Common myeloid progenitor, CD34-positive (primary cell): ENCODE measurements around the gene IMMP2L.
A peak's percentile ranks its signal among the peaks of the same experiment; 100 is the strongest.
"Not testable (repeated sequence)": the region's sequence is repeated elsewhere in the genome, so short reads cannot be mapped to it uniquely, and the experiment has no call there.

ENCODE experiments used
- CTCF ChIA-PET: fragments of 350-600 bp; sonication (Branson Sonifier 250); formaldehyde crosslinking; loops from one replicate; lab custom pipeline; 2021; ENCODE audit warnings: antibody characterized with exemption; lab: Charles Lee
- POLR2A ChIA-PET: fragments of 350-600 bp; sonication (Branson Sonifier 250); formaldehyde crosslinking; loops from one replicate; lab custom pipeline; 2021; ENCODE audit warnings: antibody characterized with exemption; lab: Charles Lee
- DNase-seq, 3 donors: peaks; one replicate each; pipeline versions ENCODE4 v3.0.0 to v3.0.0-alpha.2; 2013
- H3K27ac ChIP-seq, 2 experiments: 1 replicate in 1 of 2; 2 replicates in 1 of 2; pipeline ENCODE4 v1.7.0; 2013; ENCODE audit warnings: inconsistent platforms in 2 of 2, low read length in 2 of 2, mild to moderate bottlenecking in 2 of 2, low read depth in 1 of 2, moderate library complexity in 1 of 2; ENCODE audit not compliant: severe bottlenecking in 2 of 2, insufficient read depth in 1 of 2, poor library complexity in 1 of 2
- H3K27me3 ChIP-seq, 5 experiments: replicated peaks in 2 of 5; 1 replicate in 3 of 5; 2 replicates in 2 of 5; pipeline versions ENCODE4 v1.6.1 to v1.7.0; 2013; ENCODE audit warnings: low read length in 4 of 5, mild to moderate bottlenecking in 2 of 5, moderate library complexity in 2 of 5, inconsistent platforms in 1 of 5; ENCODE audit not compliant: insufficient read depth in 5 of 5, control insufficient read depth in 4 of 5
- H3K36me3 ChIP-seq, 4 experiments: 1 replicate in 2 of 4; 2 replicates in 2 of 4; pipeline versions ENCODE4 v1.6.1 to v1.7.0; 2013; ENCODE audit warnings: low read length in 3 of 4, control low read depth in 1 of 4, mild to moderate bottlenecking in 1 of 4; ENCODE audit not compliant: control insufficient read depth in 4 of 4, insufficient read depth in 4 of 4
- H3K4me1 ChIP-seq, 4 experiments: 1 replicate in 3 of 4; 2 replicates in 1 of 4; pipeline versions ENCODE4 v1.6.1 to v1.7.1; 2013; ENCODE audit warnings: low read length in 3 of 4, mild to moderate bottlenecking in 3 of 4, control low read depth in 1 of 4, inconsistent platforms in 1 of 4, moderate library complexity in 1 of 4; ENCODE audit not compliant: control insufficient read depth in 4 of 4, insufficient read depth in 4 of 4; ENCODE audit errors: control extremely low read depth in 1 of 4
- H3K4me3 ChIP-seq, 7 experiments: 1 replicate in 4 of 7; 2 replicates in 3 of 7; pipeline versions ENCODE4 v1.5.1 to v1.7.0; 2013; ENCODE audit warnings: mild to moderate bottlenecking in 7 of 7, low read length in 6 of 7, moderate library complexity in 6 of 7, inconsistent platforms in 2 of 7, low read depth in 2 of 7, control low read depth in 1 of 7; ENCODE audit not compliant: insufficient read depth in 4 of 7, control insufficient read depth in 1 of 7; ENCODE audit errors: extremely low read depth in 1 of 7
- H3K9me3 ChIP-seq, 5 experiments: 1 replicate in 4 of 5; 2 replicates in 1 of 5; pipeline versions ENCODE4 v1.6.1 to v1.7.1; 2013; ENCODE audit warnings: low read length in 4 of 5, mild to moderate bottlenecking in 2 of 5, inconsistent platforms in 1 of 5, low read depth in 1 of 5, moderate library complexity in 1 of 5; ENCODE audit not compliant: control insufficient read depth in 4 of 5, insufficient read depth in 2 of 5; ENCODE audit errors: control extremely low read depth in 1 of 5
- WGBS: methylation state at CpG from one replicate; pipeline ENCODE4 v1.1.5; 2013; ENCODE audit not compliant: insufficient coverage; 5-methylcytosine and 5-hydroxymethylcytosine counted together

Gene IMMP2L

GRCh38 chr7:111274857-111275256 is 287.4 kb downstream of the IMMP2L start:
- H3K36me3 ChIP-seq: no peaks in the 10 kb centered on the region
- ChIA-PET POLR2A (no interaction called here), CTCF (no interaction called here)
- no peak for DNase-seq
- H3K9me3 ChIP-seq: peaks cover 0 to 3% (median 0%) of the 10 kb centered on the region in 5 experiments
- no peak overlapping the region for H3K27ac ChIP-seq
- no peaks in the 10 kb centered on the region for H3K4me1 ChIP-seq
- H3K27me3 ChIP-seq: no peaks in the 10 kb centered on the region
- no peak overlapping the region for H3K4me3 ChIP-seq
- 96% methylated on average over 4 of the region's 5 CpGs for WGBS

- ChIA-PET CTCF (no interaction called here), POLR2A (interaction anchor here (0.8 kb wide), 1 partner anchor 30 kb away, joined by 6 read pairs; no protein-coding TSS in a partner anchor)
- Histone ChIP-seq H3K4me3 (no peak overlapping the region), H3K36me3 (no peaks in the 10 kb centered on the region), H3K27ac (no peak overlapping the region), H3K27me3 (no peaks in the 10 kb centered on the region), H3K9me3 (peaks cover 0 to 1% (median 0%) of the 10 kb centered on the region in 5 experiments), H3K4me1 (no peaks in the 10 kb centered on the region)
- no peak for DNase-seq
These were observed 290.2 kb downstream of the IMMP2L start for GRCh38 chr7:111272092-111272491.

GRCh38 chr7:111270794-111271193 is 291.5 kb downstream of the IMMP2L start:
- DNase-seq: peak in 2 of 3 donors; percentile 4 to 18
- H3K27me3 ChIP-seq, H3K27ac ChIP-seq, H3K4me1 ChIP-seq, H3K4me3 ChIP-seq, POLR2A ChIA-PET, H3K9me3 ChIP-seq, H3K36me3 ChIP-seq, CTCF ChIA-PET: not testable (repeated sequence)
- WGBS: 80% methylated on average over 2 of the region's 2 CpGs

DNA sequence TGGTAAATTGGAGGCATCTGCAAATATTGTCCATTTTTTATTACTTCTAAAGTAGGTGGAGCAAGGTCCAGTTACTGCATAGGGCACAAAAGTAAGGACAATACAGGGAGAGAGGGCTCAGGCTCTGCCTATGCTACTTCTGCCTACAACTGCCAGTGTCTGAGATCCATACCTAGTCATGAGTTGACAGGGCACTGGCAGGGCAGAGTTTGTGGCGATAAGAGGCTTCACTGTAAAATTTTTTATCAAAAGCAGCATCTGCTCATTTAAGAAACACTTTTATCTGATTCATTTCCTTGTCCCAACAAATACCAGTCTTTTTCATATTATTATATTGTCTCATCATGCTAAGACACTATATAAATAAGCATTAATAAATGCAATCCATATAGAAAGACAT is 293.4 kb downstream of the IMMP2L start:
- Histone ChIP-seq H3K4me1 (no peaks in the 10 kb centered on the region), H3K4me3 (no peak overlapping the region), H3K9me3 (peaks cover 0 to 1% (median 0%) of the 10 kb centered on the region in 5 experiments), H3K27ac (no peak overlapping the region), H3K27me3 (no peaks in the 10 kb centered on the region), H3K36me3 (no peaks in the 10 kb centered on the region)
- WGBS: no CpG with 5 or more reads among the region's 1 CpG
- POLR2A ChIA-PET: no interaction called here
- CTCF ChIA-PET: no interaction called here
- peak in 2 of 3 donors; percentile 50 to 72 for DNase-seq

DNA sequence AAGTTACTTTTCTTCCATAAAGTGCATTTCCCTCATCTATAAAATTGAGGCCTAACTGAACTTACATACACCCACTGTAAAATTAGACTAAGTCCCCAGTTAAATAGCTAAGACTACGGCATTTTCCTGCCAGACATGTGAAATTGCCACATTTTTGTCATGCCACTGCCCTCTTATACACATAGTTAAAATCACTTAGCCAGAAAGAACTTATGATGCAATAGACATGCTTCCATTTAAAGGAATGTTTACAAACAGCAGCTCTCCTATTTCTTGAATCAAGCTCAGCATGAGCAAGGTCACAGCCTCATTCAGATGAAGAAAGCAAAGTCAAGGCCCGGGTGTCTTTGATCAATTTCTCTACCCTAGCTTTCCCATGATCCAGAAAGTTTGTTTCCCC is 295.7 kb downstream of the IMMP2L start:
- H3K36me3 ChIP-seq: no peaks in the 10 kb centered on the region
- WGBS: 82% methylated on average over 2 of the region's 2 CpGs
- no peak overlapping the region for H3K4me3 ChIP-seq
- no peak for DNase-seq
- no peaks in the 10 kb centered on the region for H3K9me3 ChIP-seq
- no peak overlapping the region for H3K27ac ChIP-seq
- H3K27me3 ChIP-seq: no peaks in the 10 kb centered on the region
- H3K4me1 ChIP-seq: no peaks in the 10 kb centered on the region
- ChIA-PET POLR2A (interaction anchor here (0.6 kb wide), 1 partner anchor 193 kb away, joined by 4 read pairs; no protein-coding TSS in a partner anchor), CTCF (no interaction called here)

GRCh38 chr7:111265394-111265793 is 296.9 kb downstream of the IMMP2L start:
- Histone ChIP-seq H3K27me3 (no peaks in the 10 kb centered on the region), H3K4me3 (no peak overlapping the region), H3K36me3 (no peaks in the 10 kb centered on the region), H3K4me1 (no peaks in the 10 kb centered on the region), H3K9me3 (no peaks in the 10 kb centered on the region), H3K27ac (no peak overlapping the region)
- POLR2A ChIA-PET: no interaction called here
- DNase-seq: no peak
- CTCF ChIA-PET: no interaction called here

- CTCF ChIA-PET: no interaction called here
- H3K4me3 ChIP-seq: no peak overlapping the region
- H3K27me3 ChIP-seq: no peaks in the 10 kb centered on the region
- POLR2A ChIA-PET: no interaction called here
- no peak for DNase-seq
- H3K27ac ChIP-seq: no peak overlapping the region
- no peaks in the 10 kb centered on the region for H3K36me3 ChIP-seq
- H3K4me1 ChIP-seq: no peaks in the 10 kb centered on the region
- no CpG with 5 or more reads among the region's 1 CpG for WGBS
- no peaks in the 10 kb centered on the region for H3K9me3 ChIP-seq
These were observed 297.3 kb downstream of the IMMP2L start for GRCh38 chr7:111264981-111265380.
